ENCODE measurements around the gene DLG2. TPM values are rescaled to one million over a fixed set of nuclear protein-coding genes. Genes with fewer than 3 reads are reported as not detected.

The DLG2 gene
- total and polyA plus RNA-seq, 4 donors, result 0.30 to 5.5 (median 0.68) TPM

- no peak for TF ChIP-seq GABPA (IDR thresholded peaks at IDR 0.05 in 1 of 2, conservative IDR thresholded peaks at IDR 0.05 in 1 of 2)
- TF ChIP-seq HNF4A (conservative IDR thresholded peaks at IDR 0.05), result no peak
- TF ChIP-seq EGR1 (IDR thresholded peaks at IDR 0.05; ENCODE audit: low read depth in 2 of 2), result no peak
- TF ChIP-seq, protein P1, sequence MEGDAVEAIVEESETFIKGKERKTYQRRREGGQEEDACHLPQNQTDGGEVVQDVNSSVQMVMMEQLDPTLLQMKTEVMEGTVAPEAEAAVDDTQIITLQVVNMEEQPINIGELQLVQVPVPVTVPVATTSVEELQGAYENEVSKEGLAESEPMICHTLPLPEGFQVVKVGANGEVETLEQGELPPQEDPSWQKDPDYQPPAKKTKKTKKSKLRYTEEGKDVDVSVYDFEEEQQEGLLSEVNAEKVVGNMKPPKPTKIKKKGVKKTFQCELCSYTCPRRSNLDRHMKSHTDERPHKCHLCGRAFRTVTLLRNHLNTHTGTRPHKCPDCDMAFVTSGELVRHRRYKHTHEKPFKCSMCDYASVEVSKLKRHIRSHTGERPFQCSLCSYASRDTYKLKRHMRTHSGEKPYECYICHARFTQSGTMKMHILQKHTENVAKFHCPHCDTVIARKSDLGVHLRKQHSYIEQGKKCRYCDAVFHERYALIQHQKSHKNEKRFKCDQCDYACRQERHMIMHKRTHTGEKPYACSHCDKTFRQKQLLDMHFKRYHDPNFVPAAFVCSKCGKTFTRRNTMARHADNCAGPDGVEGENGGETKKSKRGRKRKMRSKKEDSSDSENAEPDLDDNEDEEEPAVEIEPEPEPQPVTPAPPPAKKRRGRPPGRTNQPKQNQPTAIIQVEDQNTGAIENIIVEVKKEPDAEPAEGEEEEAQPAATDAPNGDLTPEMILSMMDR (IDR thresholded peaks at IDR 0.05; ENCODE audit: low read depth, low read length, missing input control), result no peak
- no peak for TF ChIP-seq FOXA1 (IDR thresholded peaks at IDR 0.05)
- WGBS, result 83% methylated on average over 3 of the region's 3 CpGs
Observed at GRCh38 chr11:83473743-83474142, 2153.4 kb downstream of the DLG2 start.

GRCh38 chr11:83472806-83473205, 2154.3 kb downstream of the DLG2 start:
- Histone ChIP-seq H3K9me3 (ENCODE audit: control insufficient read depth in 4 of 4, low read length in 3 of 4) (no peaks in the 10 kb centered on the region), H3K4me3 (ENCODE audit: low read depth in 1 of 3, low read length in 3 of 3) (no peak overlapping the region), H3K27ac (ENCODE audit: low read depth in 1 of 2, low read length in 2 of 2) (no peak overlapping the region), H3K9ac (ENCODE audit: low read depth in 1 of 2, low read length in 2 of 2) (no peak overlapping the region), H3K36me3 (ENCODE audit: control insufficient read depth in 4 of 4, insufficient read depth in 3 of 4, low read depth in 1 of 4, low read length in 3 of 4) (no peaks in the 10 kb centered on the region), H3K27me3 (ENCODE audit: control insufficient read depth in 4 of 4, insufficient read depth in 4 of 4, low read length in 3 of 4) (no peaks in the 10 kb centered on the region), H3K4me1 (ENCODE audit: control insufficient read depth in 4 of 4, insufficient read depth in 4 of 4, low read length in 3 of 4) (no peaks in the 10 kb centered on the region)
- TF ChIP-seq YY1 (IDR thresholded peaks at IDR 0.05) (no peak), MAX (IDR thresholded peaks at IDR 0.05) (no peak)
- no peak for DNase-seq (ENCODE audit: low spot score)

More at GRCh38 chr11:83473743-83474142, 2153.4 kb downstream of the DLG2 start:
- DNase-seq (ENCODE audit: low spot score), result no peak
- Histone ChIP-seq H3K9ac (ENCODE audit: low read depth in 1 of 2, low read length in 2 of 2) (no peak overlapping the region), H3K9me3 (ENCODE audit: control insufficient read depth in 4 of 4, low read length in 3 of 4) (no peaks in the 10 kb centered on the region), H3K4me3 (ENCODE audit: low read depth in 1 of 3, low read length in 3 of 3) (no peak overlapping the region), H3K36me3 (ENCODE audit: control insufficient read depth in 4 of 4, insufficient read depth in 3 of 4, low read depth in 1 of 4, low read length in 3 of 4) (no peaks in the 10 kb centered on the region), H3K27me3 (ENCODE audit: control insufficient read depth in 4 of 4, insufficient read depth in 4 of 4, low read length in 3 of 4) (no peaks in the 10 kb centered on the region), H3K4me1 (ENCODE audit: control insufficient read depth in 4 of 4, insufficient read depth in 4 of 4, low read length in 3 of 4) (no peaks in the 10 kb centered on the region), H3K27ac (ENCODE audit: low read depth in 1 of 2, low read length in 2 of 2) (no peak overlapping the region)

DNA sequence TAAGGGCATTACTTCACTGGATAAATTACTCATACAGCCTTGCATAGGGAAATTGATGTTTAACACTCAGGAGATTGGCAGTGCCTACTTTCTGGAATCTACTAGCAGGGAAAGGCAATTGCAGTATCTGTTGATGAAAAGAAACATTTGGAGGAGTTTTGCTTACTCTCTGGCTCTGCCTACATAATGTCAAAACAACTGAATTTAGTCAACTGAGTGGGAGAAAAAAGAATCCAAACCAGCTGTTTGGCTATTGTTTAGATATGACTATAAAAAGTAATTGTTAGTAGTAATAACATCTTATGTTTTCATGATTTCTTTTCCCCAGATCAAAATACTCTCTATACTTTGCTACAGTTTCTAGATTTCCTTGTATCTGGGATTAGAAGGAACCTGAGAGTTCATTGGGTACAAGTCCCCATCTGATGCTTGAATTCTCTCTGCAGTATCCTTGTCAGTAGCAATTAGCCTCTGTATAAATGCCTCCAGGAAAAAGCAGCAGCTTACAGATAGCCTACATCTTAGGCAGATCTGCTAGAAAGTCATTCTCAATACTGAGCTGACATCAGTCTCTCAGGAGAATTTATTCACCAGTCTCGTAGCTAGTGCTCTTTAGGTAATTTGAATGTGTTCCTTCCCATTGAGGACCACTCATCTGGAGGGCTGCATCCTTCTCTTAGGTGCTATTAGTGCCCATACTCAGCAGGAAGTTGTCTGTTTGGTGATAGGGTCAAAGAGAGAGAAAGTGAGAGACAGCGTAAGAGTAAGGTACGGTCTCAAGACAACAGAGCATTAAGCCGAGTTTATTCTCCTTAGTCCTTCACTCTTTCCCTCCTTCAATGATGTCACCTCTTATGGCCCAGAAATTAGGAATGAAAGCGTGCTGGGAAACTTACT, 2155.1 kb downstream of the DLG2 start:
- Histone ChIP-seq H3K27ac (ENCODE audit: low read depth in 1 of 2, low read length in 2 of 2) (no peak overlapping the region), H3K4me3 (ENCODE audit: low read depth in 1 of 3, low read length in 3 of 3) (no peak overlapping the region), H3K36me3 (ENCODE audit: control insufficient read depth in 4 of 4, insufficient read depth in 3 of 4, low read depth in 1 of 4, low read length in 3 of 4) (no peaks in the 10 kb centered on the region), H3K9ac (ENCODE audit: low read depth in 1 of 2, low read length in 2 of 2) (no peak overlapping the region), H3K9me3 (ENCODE audit: control insufficient read depth in 4 of 4, low read length in 3 of 4) (no peaks in the 10 kb centered on the region), H3K4me1 (ENCODE audit: control insufficient read depth in 4 of 4, insufficient read depth in 4 of 4, low read length in 3 of 4) (no peaks in the 10 kb centered on the region), H3K27me3 (ENCODE audit: control insufficient read depth in 4 of 4, insufficient read depth in 4 of 4, low read length in 3 of 4) (no peaks in the 10 kb centered on the region)
- 84% methylated on average over 5 of the region's 5 CpGs for WGBS
- TF ChIP-seq FOXA1 (IDR thresholded peaks at IDR 0.05) (no peak), FOXA2 (IDR thresholded peaks at IDR 0.05) (no peak), HNF4G (IDR thresholded peaks at IDR 0.05) (no peak), TAF1 (conservative IDR thresholded peaks at IDR 0.05) (no peak), RAD21 (IDR thresholded peaks at IDR 0.05) (no peak), YY1 (IDR thresholded peaks at IDR 0.05) (no peak), HNF4A (conservative IDR thresholded peaks at IDR 0.05) (no peak)
- TF ChIP-seq, protein P1 (IDR thresholded peaks at IDR 0.05; ENCODE audit: low read depth, low read length, missing input control), result no peak
- no peak for DNase-seq (ENCODE audit: low spot score)
